T-helper 2 cell (primary cell): ENCODE measurements around the gene RTN4.
"Not testable (repeated sequence)": the region's sequence is repeated elsewhere in the genome, so short reads cannot be mapped to it uniquely, and the experiment has no call there.

Source experiments
- DNase-seq, 5 experiments: peaks; one replicate each; pipeline versions ENCODE4 v3.0.0 to v3.0.0-alpha.2; 2012 to 2022

Gene RTN4

GRCh38 chr2:55003706-55004639 lies 46.3 kb downstream of the RTN4 start:
- no peak for DNase-seq

GRCh38 chr2:55001716-55002115 lies 48.5 kb downstream of the RTN4 start:
- no peak for DNase-seq

GRCh38 chr2:55000341-55000740 lies 49.9 kb downstream of the RTN4 start:
- DNase-seq, result no peak

- DNase-seq, result peak in 1 of 5 experiments; percentile 47
These were observed 51.1 kb downstream of the RTN4 start for GRCh38 chr2:54999182-54999581.

- no peak for DNase-seq
These were observed 52.4 kb downstream of the RTN4 start for GRCh38 chr2:54997826-54998225.

GRCh38 chr2:54995553-54995952 lies 54.7 kb downstream of the RTN4 start:
- DNase-seq, result no peak

- not testable (repeated sequence) for DNase-seq
These were observed 59.6 kb downstream of the RTN4 start for GRCh38 chr2:54990694-54991093.

- DNase-seq, result no peak
These were observed 61.6 kb downstream of the RTN4 start for GRCh38 chr2:54988612-54989011.

- no peak for DNase-seq
These were observed 64.0 kb downstream of the RTN4 start for GRCh38 chr2:54986264-54986663.

- DNase-seq, result no peak
These were observed 65.8 kb downstream of the RTN4 start for GRCh38 chr2:54984476-54984875.

GRCh38 chr2:54983345-54984220 lies 66.7 kb downstream of the RTN4 start:
- DNase-seq, result peak in 1 of 5 experiments; percentile 24

GRCh38 chr2:54981385-54981784 lies 68.9 kb downstream of the RTN4 start:
- no peak for DNase-seq

- no peak for DNase-seq
These were observed 70.8 kb downstream of the RTN4 start for GRCh38 chr2:54979321-54980044.

- DNase-seq, result no peak
These were observed 73.1 kb downstream of the RTN4 start for GRCh38 chr2:54977149-54977548.

- no peak for DNase-seq
These were observed 74.4 kb downstream of the RTN4 start for GRCh38 chr2:54975598-54976492.

GRCh38 chr2:54975175-54975574 lies 75.1 kb downstream of the RTN4 start:
- DNase-seq, result no peak

GRCh38 chr2:54969940-54970338 lies 80.3 kb downstream of the RTN4 start:
- no peak for DNase-seq

- DNase-seq, result no peak
These were observed 80.8 kb downstream of the RTN4 start for GRCh38 chr2:54969295-54969939.

GRCh38 chr2:54968561-54969218 lies 81.6 kb downstream of the RTN4 start:
- no peak for DNase-seq

GRCh38 chr2:54967759-54968365 lies 82.4 kb downstream of the RTN4 start:
- DNase-seq, result no peak
